GM23248 (cell line): ENCODE measurements around the gene PRKCA. TPM values are rescaled to one million over a fixed set of nuclear protein-coding genes. Genes with fewer than 3 reads are reported as not detected.

Experiments
- DNase-seq: peaks from one replicate; pipeline ENCODE4 v3.0.0-alpha.2; 2015
- H2AFZ ChIP-seq: fragments of 200-600 bp; sonication (generic); 2 replicates; pipeline ENCODE4 v1.6.1; 2016; ENCODE audit warnings: antibody characterized with exemption
- H3F3A ChIP-seq: fragments of 200-600 bp; sonication (generic); 2 replicates; pipeline ENCODE4 v1.6.1; 2016; ENCODE audit warnings: mild to moderate bottlenecking, antibody characterized with exemption, mixed run types; ENCODE audit not compliant: insufficient read depth
- H3K27ac ChIP-seq: fragments of 200-600 bp; sonication (generic); 2 replicates; pipeline ENCODE4 v1.5.1; 2016; ENCODE audit warnings: mild to moderate bottlenecking
- H3K27me3 ChIP-seq: fragments of 200-600 bp; sonication (generic); replicated peaks from 2 replicates; pipeline ENCODE4 v1.6.1; 2016; ENCODE audit warnings: mild to moderate bottlenecking; ENCODE audit not compliant: insufficient read depth
- H3K36me3 ChIP-seq: fragments of 200-600 bp; sonication (generic); 2 replicates; pipeline ENCODE4 v1.6.1; 2016; ENCODE audit warnings: low read depth, mild to moderate bottlenecking
- H3K4me1 ChIP-seq: fragments of 200-600 bp; sonication (generic); 2 replicates; pipeline ENCODE4 v1.6.1; 2016; ENCODE audit warnings: mild to moderate bottlenecking; ENCODE audit not compliant: insufficient read depth
- H3K4me2 ChIP-seq: fragments of 200-600 bp; sonication (generic); one replicate; pipeline ENCODE4 v1.6.1; 2016; ENCODE audit warnings: mild to moderate bottlenecking; ENCODE audit not compliant: unreplicated experiment
- H3K4me3 ChIP-seq: fragments of 200-600 bp; sonication (generic); 2 replicates; pipeline ENCODE4 v1.5.1; 2016; ENCODE audit warnings: mild to moderate bottlenecking
- H3K79me2 ChIP-seq: fragments of 200-600 bp; sonication (generic); 2 replicates; pipeline ENCODE4 v1.6.1; 2016; ENCODE audit warnings: mild to moderate bottlenecking; ENCODE audit not compliant: insufficient read depth
- H3K9ac ChIP-seq: fragments of 200-600 bp; sonication (generic); 2 replicates; pipeline ENCODE4 v1.6.1; 2016; ENCODE audit warnings: mild to moderate bottlenecking
- H3K9me2 ChIP-seq: fragments of 200-600 bp; sonication (generic); 2 replicates; pipeline ENCODE4 v1.6.1; 2016; ENCODE audit warnings: mixed run types, mild to moderate bottlenecking, moderate library complexity; ENCODE audit not compliant: insufficient read depth
- H3K9me3 ChIP-seq: fragments of 200-600 bp; sonication (generic); one replicate; pipeline ENCODE4 v1.6.1; 2017; ENCODE audit warnings: low read depth
- H4K20me1 ChIP-seq: fragments of 200-600 bp; sonication (generic); 2 replicates; pipeline ENCODE4 v1.6.0; 2016; ENCODE audit not compliant: insufficient read depth
- EZH2 ChIP-seq: fragments of 200-600 bp; sonication (generic); IDR thresholded peaks from 2 replicates; pipeline ENCODE4 v1.6.1; 2018; ENCODE audit warnings: antibody characterized with exemption, mild to moderate bottlenecking; ENCODE audit not compliant: insufficient read depth, poor library complexity, severe bottlenecking
- EZH2phosphoT487 ChIP-seq: fragments of 200-600 bp; sonication (generic); IDR thresholded peaks from 2 replicates; pipeline ENCODE4 v1.6.1; 2018; ENCODE audit warnings: antibody characterized with exemption, moderate library complexity, mild to moderate bottlenecking, low read depth; ENCODE audit not compliant: insufficient read depth
- WGBS, 2 experiments: methylation state at CpG; one replicate each; pipeline ENCODE4 v1.1.6; 2015 to 2017; ENCODE audit warnings: low lambda C conversion rate in 2 of 2, low coverage in 1 of 2; ENCODE audit errors: missing lambda C conversion rate in 2 of 2; 5-methylcytosine and 5-hydroxymethylcytosine counted together
- in situ Hi-C: fragments of 300-500 bp; cut with MboI; formaldehyde crosslinking; loops from 2 replicates; pipeline ENCODE4 v1.15.0; 2020
- polyA plus RNA-seq: library from polyadenylated mRNA; unstranded; fragments of >200 nt; fragmentation: Nextera tagmentation; extraction: Ambion mirVana; gene quantifications from 2 replicates; pipeline ENCODE4 v1.2.1, GENCODE V29; 2016
- total RNA-seq: library from RNA; depleted of rRNA; stranded (reverse); fragments of >200 nt; shearing (Covaris generic); gene quantifications from 2 replicates; pipeline ENCODE4 v1.2.3, GENCODE V29; 2014

Gene PRKCA
- total and polyA plus RNA-seq, 2 experiments from 2014 or later = 17.3 to 28.5 TPM

- H3K4me2 ChIP-seq = no peak overlapping the region
These were observed 162.5 kb downstream of the PRKCA start for GRCh38 chr17:66464921-66465320.

GRCh38 chr17:66465701-66466100, 163.3 kb downstream of the PRKCA start:
- no peak overlapping the region for H3K4me3 ChIP-seq
- H3K4me2 ChIP-seq = no peak overlapping the region
- peaks cover 73% of the 10 kb centered on the region for H3F3A ChIP-seq
- H4K20me1 ChIP-seq = no peaks in the 10 kb centered on the region
- no peaks in the 10 kb centered on the region for H3K9me2 ChIP-seq
- peaks cover 69% of the 10 kb centered on the region for H3K4me1 ChIP-seq
- H3K9me3 ChIP-seq = no peaks in the 10 kb centered on the region
- peaks cover 74% of the 10 kb centered on the region for H3K79me2 ChIP-seq
- no peak for TF ChIP-seq EZH2phosphoT487
- no peak for TF ChIP-seq EZH2
- in situ Hi-C loops = loop anchor here (25.0 kb wide), 1 partner anchor 222 kb away; no protein-coding TSS in a partner anchor
- H3K27ac ChIP-seq = no peak overlapping the region
- H2AFZ ChIP-seq = no peak overlapping the region
- no peak overlapping the region for H3K9ac ChIP-seq
- no peak for DNase-seq
- no peaks in the 10 kb centered on the region for H3K27me3 ChIP-seq
- H3K36me3 ChIP-seq = no peaks in the 10 kb centered on the region
- WGBS, 2 experiments = 97 to 100% methylated on average over 1 of the region's 1 CpG

More at GRCh38 chr17:66464921-66465320, 162.5 kb downstream of the PRKCA start:
- Histone ChIP-seq H3K27me3 (no peaks in the 10 kb centered on the region), H3K79me2 (peaks cover 69% of the 10 kb centered on the region), H3K9me3 (no peaks in the 10 kb centered on the region), H3K27ac (no peak overlapping the region), H2AFZ (no peak overlapping the region), H3K9ac (no peak overlapping the region), H3K9me2 (no peaks in the 10 kb centered on the region), H3F3A (peaks cover 81% of the 10 kb centered on the region), H3K4me3 (no peak overlapping the region), H3K4me1 (peaks cover 76% of the 10 kb centered on the region), H3K36me3 (no peaks in the 10 kb centered on the region), H4K20me1 (no peaks in the 10 kb centered on the region)
- no peak for DNase-seq
- WGBS, 2 experiments = 67 to 71% methylated on average over 3 of the region's 3 CpGs
- in situ Hi-C loops = loop anchor here (25.0 kb wide), 1 partner anchor 222 kb away; no protein-coding TSS in a partner anchor
- no peak for TF ChIP-seq EZH2phosphoT487
- no peak for TF ChIP-seq EZH2

GRCh38 chr17:66466106-66466820, 163.8 kb downstream of the PRKCA start:
- TF ChIP-seq EZH2phosphoT487 = no peak
- TF ChIP-seq EZH2 = no peak
- no peaks in the 10 kb centered on the region for H3K27me3 ChIP-seq
- no peaks in the 10 kb centered on the region for H4K20me1 ChIP-seq
- H3K9me2 ChIP-seq = no peaks in the 10 kb centered on the region
- in situ Hi-C loops = loop anchor here (25.0 kb wide), 1 partner anchor 221 kb away; no protein-coding TSS in a partner anchor
- 53 to 59% methylated on average over 11 of the region's 11 CpGs for WGBS, 2 experiments
- H3K4me1 ChIP-seq = peaks cover 63% of the 10 kb centered on the region
- no peak for DNase-seq
- peak overlapping the region; percentile 73 for H3K4me2 ChIP-seq
- peak overlapping the region; percentile 79 for H3K9ac ChIP-seq
- H3K9me3 ChIP-seq = no peaks in the 10 kb centered on the region
- peak overlapping the region; percentile 95 for H3K27ac ChIP-seq
- H3K4me3 ChIP-seq = peak overlapping the region; percentile 56
- H3K79me2 ChIP-seq = peaks cover 74% of the 10 kb centered on the region
- H2AFZ ChIP-seq = no peak overlapping the region
- peaks cover 73% of the 10 kb centered on the region for H3F3A ChIP-seq
- H3K36me3 ChIP-seq = no peaks in the 10 kb centered on the region

GRCh38 chr17:66466840-66467367, 164.5 kb downstream of the PRKCA start:
- peaks cover 74% of the 10 kb centered on the region for H3K79me2 ChIP-seq

More at GRCh38 chr17:66466840-66467367, 164.5 kb downstream of the PRKCA start:
- Histone ChIP-seq H3K4me1 (peaks cover 59% of the 10 kb centered on the region), H2AFZ (no peak overlapping the region), H3K4me3 (peak overlapping the region; percentile 56), H3K9me3 (no peaks in the 10 kb centered on the region), H3K9ac (peak overlapping the region; percentile 79), H3K9me2 (no peaks in the 10 kb centered on the region), H4K20me1 (no peaks in the 10 kb centered on the region), H3K4me2 (peak overlapping the region; percentile 73), H3F3A (peaks cover 71% of the 10 kb centered on the region), H3K27ac (peak overlapping the region; percentile 95), H3K36me3 (no peaks in the 10 kb centered on the region), H3K27me3 (no peaks in the 10 kb centered on the region)
- WGBS, 2 experiments = 0 to 3% methylated on average over 7 of the region's 7 CpGs
- TF ChIP-seq EZH2 = no peak
- in situ Hi-C loops = loop anchor here (25.0 kb wide), 1 partner anchor 220 kb away; no protein-coding TSS in a partner anchor
- DNase-seq = peak; percentile 98
